Fibroblast of lung (primary cell): ENCODE data around the gene HOXB5. TPM values are rescaled to one million over a fixed set of nuclear protein-coding genes. Genes with fewer than 3 reads are reported as not detected.

Experiments
- DNase-seq, 2 donors: peaks; one replicate each; pipeline versions ENCODE4 v3.0.0 to v3.0.0-alpha.2; 2010; ENCODE audit warnings: low read depth in 2 of 2
- H2AFZ ChIP-seq: 2 replicates; pipeline ENCODE4 v1.5.1; 2012; ENCODE audit warnings: low read length, control low read depth, inconsistent platforms
- H3K27ac ChIP-seq: 2 replicates; pipeline ENCODE4 v1.5.1; 2011; ENCODE audit warnings: low read length, control low read depth; ENCODE audit not compliant: insufficient read depth
- H3K27me3 ChIP-seq: 2 replicates; pipeline ENCODE4 v1.5.1; 2011; ENCODE audit warnings: mild to moderate bottlenecking, low read length; ENCODE audit not compliant: control insufficient read depth, insufficient read depth
- H3K36me3 ChIP-seq: 2 replicates; pipeline ENCODE4 v1.5.1; 2011; ENCODE audit warnings: low read length; ENCODE audit not compliant: control insufficient read depth, insufficient read depth
- H3K4me1 ChIP-seq: 2 replicates; pipeline ENCODE4 v1.5.1; 2011; ENCODE audit warnings: low read length; ENCODE audit not compliant: control insufficient read depth, insufficient read depth; ENCODE audit errors: extremely low read depth
- H3K4me2 ChIP-seq: 2 replicates; pipeline ENCODE4 v1.5.1; 2011; ENCODE audit warnings: low read length, control low read depth; ENCODE audit not compliant: insufficient read depth; ENCODE audit errors: extremely low read depth
- H3K4me3 ChIP-seq, 4 experiments: fragments of 200-600 bp in 1 of 4; sonication (generic) in 1 of 4; replicated peaks in 1 of 4; 2 replicates each; pipeline ENCODE4 v1.5.1; 2011 to 2016; ENCODE audit warnings: low read length in 4 of 4, low read depth in 3 of 4, mild to moderate bottlenecking in 3 of 4, control low read depth in 2 of 4, inconsistent platforms in 1 of 4, mixed read lengths in 1 of 4; ENCODE audit not compliant: insufficient read depth in 1 of 4; ENCODE audit errors: control extremely low read depth in 1 of 4
- H3K79me2 ChIP-seq: 2 replicates; pipeline ENCODE4 v1.5.1; 2012; ENCODE audit warnings: mild to moderate bottlenecking, low read length, inconsistent platforms; ENCODE audit not compliant: control insufficient read depth, insufficient read depth
- H3K9ac ChIP-seq: 2 replicates; pipeline ENCODE4 v1.5.1; 2011; ENCODE audit warnings: mild to moderate bottlenecking, low read length, control low read depth; ENCODE audit not compliant: insufficient read depth
- H3K9me3 ChIP-seq: 2 replicates; pipeline ENCODE4 v1.5.1; 2012; ENCODE audit warnings: low read depth, low read length; ENCODE audit not compliant: control insufficient read depth, insufficient read depth
- H4K20me1 ChIP-seq: 2 replicates; pipeline ENCODE4 v1.5.1; 2011; ENCODE audit warnings: low read length; ENCODE audit not compliant: control insufficient read depth, insufficient read depth; ENCODE audit errors: extremely low read depth
- CTCF ChIP-seq, 2 donors: IDR thresholded peaks in 1 of 2; conservative IDR thresholded peaks in 1 of 2; 1 replicate in 1 of 2; 2 replicates in 1 of 2; pipeline ENCODE4 v1.5.1; 2011 to 2012; ENCODE audit warnings: low read length in 2 of 2, control low read depth in 1 of 2, inconsistent platforms in 1 of 2, low read depth in 1 of 2, mild to moderate bottlenecking in 1 of 2
- EZH2 ChIP-seq: IDR thresholded peaks from 2 replicates; pipeline ENCODE4 v1.5.1; 2012; ENCODE audit warnings: low read length, control low read depth, mild to moderate bottlenecking; ENCODE audit errors: missing control alignments
- polyA plus RNA-seq, 2 donors: library from polyadenylated mRNA; depleted of rRNA in 1 of 2; stranded (reverse) in 1 of 2; unstranded in 1 of 2; fragments of >200 nt; gene quantifications; 2 replicates each; pipeline ENCODE4 v1.2.1, GENCODE V29; 2011 to 2012; ENCODE audit warnings: missing spikeins in 1 of 2
- total RNA-seq: library from RNA; depleted of rRNA; stranded (reverse); fragments of >200 nt; gene quantifications from 2 replicates; pipeline ENCODE4 v1.2.1, GENCODE V29; 2014

HOXB5 gene
- total and polyA plus RNA-seq, 2 donors (not counting 1 experiment from before 2014, with no cell fraction given), result 2.1 to 9.4 TPM

DNA sequence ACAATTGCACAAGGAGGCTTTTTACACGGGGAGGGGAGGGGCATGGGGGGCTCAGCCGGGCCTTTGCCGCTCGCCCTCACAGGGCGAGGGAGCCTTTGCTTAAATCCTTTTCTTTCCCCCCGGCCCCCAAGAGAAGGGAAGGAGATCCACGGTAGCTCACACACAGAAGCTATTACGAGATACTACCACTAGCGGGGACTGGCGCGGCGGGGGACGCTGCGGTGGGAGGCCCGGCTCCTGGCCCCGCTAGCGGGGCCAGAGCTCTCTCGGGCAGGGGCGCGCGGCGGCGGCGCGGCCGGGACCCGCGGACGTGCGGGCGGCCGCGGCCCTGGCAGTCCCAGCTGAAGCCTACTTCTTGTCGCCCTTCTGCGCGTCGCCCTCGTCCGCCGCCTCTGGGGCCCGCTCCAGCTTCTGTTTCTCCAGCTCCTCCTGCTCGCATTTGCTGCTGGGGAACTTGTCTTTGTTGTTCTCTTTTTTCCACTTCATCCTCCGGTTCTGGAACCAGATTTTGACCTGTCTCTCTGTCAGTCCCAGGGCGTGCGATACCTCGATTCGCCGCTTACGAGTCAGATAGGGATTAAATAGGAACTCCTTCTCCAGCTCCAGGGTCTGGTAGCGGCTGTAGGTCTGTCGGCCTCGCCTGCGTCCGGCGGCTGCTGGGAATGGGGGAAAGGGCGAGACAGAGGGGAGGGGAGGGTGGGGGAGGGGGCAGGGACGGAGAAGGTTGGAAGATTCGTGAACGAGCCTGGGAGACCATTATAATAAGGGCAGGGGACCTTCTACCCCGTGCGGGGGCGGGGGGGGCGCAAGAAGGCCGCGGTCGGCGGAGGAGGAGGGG is 19.5 kb upstream of the HOXB5 start:
- Histone ChIP-seq H3K36me3 (no peaks in the 10 kb centered on the region), H3K79me2 (peaks cover 24% of the 10 kb centered on the region), H3K9ac (peak overlapping the region; percentile 53), H3K4me3 (peak overlapping the region; percentile 55 to 94 (median 68)), H3K27me3 (peaks cover 43% of the 10 kb centered on the region), H3K4me2 (peak overlapping the region; percentile 97), H2AFZ (peak overlapping the region; percentile 71), H3K27ac (peak overlapping the region; percentile 32), H3K4me1 (peaks cover 15% of the 10 kb centered on the region), H4K20me1 (no peaks in the 10 kb centered on the region), H3K9me3 (no peaks in the 10 kb centered on the region)
- DNase-seq, result peak; percentile 19 to 60
- TF ChIP-seq EZH2 (no peak), CTCF (conservative IDR thresholded peaks at IDR 0.05 in 1 of 2, IDR thresholded peaks at IDR 0.05 in 1 of 2; ENCODE audit: low read depth in 1 of 2, low read length in 2 of 2) (peak; percentile 7 to 29)

GRCh38 chr17:48612456-48612853 is 18.9 kb upstream of the HOXB5 start:
- Histone ChIP-seq H3K9ac (no peak overlapping the region), H3K36me3 (no peaks in the 10 kb centered on the region), H3K27me3 (peaks cover 36% of the 10 kb centered on the region), H3K4me2 (peak overlapping the region; percentile 97), H4K20me1 (no peaks in the 10 kb centered on the region), H3K9me3 (no peaks in the 10 kb centered on the region), H3K79me2 (peaks cover 24% of the 10 kb centered on the region), H3K4me1 (peaks cover 15% of the 10 kb centered on the region), H3K4me3 (peak overlapping the region; percentile 49 to 94 (median 68)), H2AFZ (peak overlapping the region; percentile 71), H3K27ac (peak overlapping the region; percentile 32)
- peak in 1 of 2 donors; percentile 60 for DNase-seq
- TF ChIP-seq EZH2, result no peak
- no peak for TF ChIP-seq CTCF (conservative IDR thresholded peaks at IDR 0.05 in 1 of 2, IDR thresholded peaks at IDR 0.05 in 1 of 2; ENCODE audit: low read depth in 1 of 2, low read length in 2 of 2)

DNA sequence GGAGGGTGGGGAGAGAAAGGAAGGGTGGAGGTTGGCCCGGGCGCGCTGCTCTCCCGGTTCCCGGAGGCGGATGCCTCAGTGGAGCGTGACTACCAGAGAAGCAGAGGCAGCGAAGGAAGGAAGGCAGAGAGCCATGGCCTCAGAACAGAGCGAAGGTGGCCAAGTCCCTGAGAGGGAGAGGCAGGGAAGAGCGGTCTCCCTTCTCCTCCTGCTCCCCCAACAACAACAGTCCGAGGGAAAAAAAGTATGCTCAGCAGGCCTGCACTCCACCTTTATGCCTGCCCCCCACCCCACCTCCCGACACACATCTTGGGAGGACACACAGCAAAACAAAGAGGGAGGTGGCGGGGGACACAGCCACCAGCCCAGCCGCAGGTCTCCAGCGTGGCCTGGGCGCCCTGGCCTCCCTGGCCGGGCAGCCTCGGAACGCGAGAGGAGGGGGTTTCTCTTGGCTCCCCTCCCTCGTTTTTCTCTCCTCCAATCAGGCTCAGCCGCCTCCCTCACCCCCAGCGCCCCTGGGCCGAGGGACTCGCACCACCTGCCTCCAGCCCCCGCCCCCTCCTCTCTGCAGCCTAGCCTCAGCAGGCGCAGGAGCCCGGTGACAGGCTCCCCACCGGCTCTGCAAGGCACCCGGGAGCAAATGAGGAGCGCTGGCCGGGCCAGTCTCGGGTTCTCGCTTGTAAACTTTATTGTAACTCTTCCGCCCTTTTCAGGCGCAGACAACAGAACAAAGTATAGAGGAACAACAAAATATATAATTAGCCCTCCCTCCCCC is 18.3 kb upstream of the HOXB5 start:
- Histone ChIP-seq H3K4me2 (peak overlapping the region; percentile 97), H3K79me2 (peaks cover 24% of the 10 kb centered on the region), H4K20me1 (no peaks in the 10 kb centered on the region), H2AFZ (peak overlapping the region; percentile 69), H3K36me3 (peaks cover 1% of the 10 kb centered on the region), H3K4me1 (peaks cover 15% of the 10 kb centered on the region), H3K4me3 (peak overlapping the region; percentile 10 to 94 (median 82)), H3K9ac (peak overlapping the region; percentile 3), H3K27ac (peak overlapping the region; percentile 85), H3K27me3 (peaks cover 31% of the 10 kb centered on the region), H3K9me3 (no peaks in the 10 kb centered on the region)
- TF ChIP-seq EZH2, result no peak
- no peak for TF ChIP-seq CTCF (conservative IDR thresholded peaks at IDR 0.05 in 1 of 2, IDR thresholded peaks at IDR 0.05 in 1 of 2; ENCODE audit: low read depth in 1 of 2, low read length in 2 of 2)
- DNase-seq, result no peak
